Transverse colon (tissue), 4 donors: ENCODE results near the gene GALM. TPM values are rescaled to one million over a fixed set of nuclear protein-coding genes. Genes with fewer than 3 reads are reported as not detected.

ENCODE experiments used
- DNase-seq: peaks from one replicate; pipeline ENCODE4 v3.0.0-alpha.2; 2019
- H3K27ac ChIP-seq, 4 donors: fragments of 200-600 bp; sonication (generic); 2 replicates each; pipeline ENCODE4 v1.5.1; 2016 to 2018; ENCODE audit warnings: inconsistent platforms in 4 of 4
- H3K27me3 ChIP-seq: fragments of 200-600 bp; sonication (generic); 2 replicates; pipeline ENCODE4 v1.5.1; 2017; ENCODE audit warnings: inconsistent platforms
- H3K36me3 ChIP-seq, 4 donors: fragments of 200-600 bp; sonication (generic); 2 replicates each; pipeline ENCODE4 v1.5.1; 2017 to 2019; ENCODE audit warnings: inconsistent platforms in 4 of 4
- H3K4me1 ChIP-seq, 4 donors: fragments of 200-600 bp; sonication (generic); 2 replicates each; pipeline ENCODE4 v1.5.1; 2017 to 2020; ENCODE audit warnings: inconsistent platforms in 4 of 4
- H3K4me3 ChIP-seq, 4 donors: fragments of 200-600 bp; sonication (generic); 1 replicate in 1 of 4; 2 replicates in 3 of 4; pipeline versions ENCODE4 v1.5.1 to v1.6.1; 2017 to 2019; ENCODE audit warnings: inconsistent platforms in 4 of 4
- H3K9me3 ChIP-seq, 2 donors: fragments of 200-600 bp; sonication (generic); 2 replicates each; pipeline ENCODE4 v1.5.1; 2017 to 2019; ENCODE audit warnings: inconsistent platforms in 2 of 2
- EP300 ChIP-seq: sonication (generic); formaldehyde crosslinking; IDR thresholded peaks from one replicate; pipeline ENCODE4 v1.6.1; 2017; ENCODE audit warnings: antibody characterized with exemption, low read depth
- POLR2A ChIP-seq: fragments of 450-650 bp; IDR thresholded peaks from one replicate; pipeline ENCODE4 v1.6.1; 2016; ENCODE audit warnings: antibody characterized with exemption, mild to moderate bottlenecking, moderate library complexity
- POLR2AphosphoS5 ChIP-seq, 3 donors: sonication (generic); formaldehyde crosslinking; IDR thresholded peaks; one replicate each; pipeline ENCODE4 v1.6.1; 2016; ENCODE audit warnings: antibody characterized with exemption in 3 of 3
- WGBS, 2 donors: methylation state at CpG; one replicate each; pipeline ENCODE4 v1.1.5; 2018; ENCODE audit warnings: low coverage in 1 of 2; 5-methylcytosine and 5-hydroxymethylcytosine counted together
- in situ Hi-C, 4 donors: fragments of 200-750 bp; cut with MboI; loops; one replicate each; pipeline versions ENCODE4 v1.15.0 to v1.15.1; 2017; ENCODE audit warnings: low sequenced_read_pairs in 3 of 4, low pct_ligation_motif_present in 1 of 4, low pct_unique_long_range_greater_than_20kb in 1 of 4
- intact Hi-C: fragments of 100-400 bp; cut with DNase I; formaldehyde crosslinking; loops from one replicate; pipeline ENCODE4 v1.15.1; 2023; ENCODE audit warnings: low total_unique reads
- total RNA-seq, 4 donors: library from RNA; depleted of rRNA; stranded (reverse); fragments of >200 nt; gene quantifications; one replicate each; pipeline ENCODE4 v1.1.0, GENCODE V29; 2016
- TF ChIP-seq, protein P1 (sequence below), 5 experiments: fragments of 200-600 bp in 3 of 5; fragments of 450-650 bp in 2 of 5; sonication (generic) in 3 of 5; IDR thresholded peaks; 1 replicate in 2 of 5; 2 replicates in 3 of 5; pipeline ENCODE4 v1.5.1; 2016 to 2017; ENCODE audit warnings: antibody characterized with exemption in 5 of 5, inconsistent platforms in 3 of 5, mild to moderate bottlenecking in 2 of 5, moderate library complexity in 1 of 5

Gene GALM
- total RNA-seq: 10 to 100 TPM; 35.5 to 80.6 (median 70.9) TPM

- H3K27ac ChIP-seq: peak within 1 kb of the TSS; percentile 84 to 95 (median 90)
- WGBS, 2 donors: 0% methylated on average over 2 to 25 of the region's 26 CpGs
- intact Hi-C loops: loop anchor here (10.0 kb wide), 1 partner anchor 69 kb away; no protein-coding TSS in a partner anchor
- H3K4me3 ChIP-seq: peak within 1 kb of the TSS; percentile 36 to 61 (median 48)
- H3K36me3 ChIP-seq: no peaks in the 10 kb centered on the region
- in situ Hi-C loops: loop anchor here in 2 of 4 donors (10.0 kb wide), 1 partner anchor 61 kb away; the partner anchor contains the start of gene HNRNPLL (in 2 of the 2)
- peaks cover 0 to 42% (median 15%) of the 10 kb centered on the region in 4 donors for H3K4me1 ChIP-seq
- H3K9me3 ChIP-seq: no peaks in the 10 kb centered on the region
- DNase-seq: peak; percentile 85
- H3K27me3 ChIP-seq: no peaks in the 10 kb centered on the region
- TF ChIP-seq, protein P1, sequence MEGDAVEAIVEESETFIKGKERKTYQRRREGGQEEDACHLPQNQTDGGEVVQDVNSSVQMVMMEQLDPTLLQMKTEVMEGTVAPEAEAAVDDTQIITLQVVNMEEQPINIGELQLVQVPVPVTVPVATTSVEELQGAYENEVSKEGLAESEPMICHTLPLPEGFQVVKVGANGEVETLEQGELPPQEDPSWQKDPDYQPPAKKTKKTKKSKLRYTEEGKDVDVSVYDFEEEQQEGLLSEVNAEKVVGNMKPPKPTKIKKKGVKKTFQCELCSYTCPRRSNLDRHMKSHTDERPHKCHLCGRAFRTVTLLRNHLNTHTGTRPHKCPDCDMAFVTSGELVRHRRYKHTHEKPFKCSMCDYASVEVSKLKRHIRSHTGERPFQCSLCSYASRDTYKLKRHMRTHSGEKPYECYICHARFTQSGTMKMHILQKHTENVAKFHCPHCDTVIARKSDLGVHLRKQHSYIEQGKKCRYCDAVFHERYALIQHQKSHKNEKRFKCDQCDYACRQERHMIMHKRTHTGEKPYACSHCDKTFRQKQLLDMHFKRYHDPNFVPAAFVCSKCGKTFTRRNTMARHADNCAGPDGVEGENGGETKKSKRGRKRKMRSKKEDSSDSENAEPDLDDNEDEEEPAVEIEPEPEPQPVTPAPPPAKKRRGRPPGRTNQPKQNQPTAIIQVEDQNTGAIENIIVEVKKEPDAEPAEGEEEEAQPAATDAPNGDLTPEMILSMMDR (IDR thresholded peaks at IDR 0.05): no peak
- TF ChIP-seq POLR2AphosphoS5 (IDR thresholded peaks at IDR 0.05) (peak in 2 of 3 donors; percentile 86 to 90), POLR2A (peak; percentile 60), EP300 (no peak)
These were observed at the start of gene GALM for GRCh38 chr2:38665854-38666555. GALM (plus strand) TSS chr2:38666114; CDS start chr2:38666162, 48 bp downstream.

DNA sequence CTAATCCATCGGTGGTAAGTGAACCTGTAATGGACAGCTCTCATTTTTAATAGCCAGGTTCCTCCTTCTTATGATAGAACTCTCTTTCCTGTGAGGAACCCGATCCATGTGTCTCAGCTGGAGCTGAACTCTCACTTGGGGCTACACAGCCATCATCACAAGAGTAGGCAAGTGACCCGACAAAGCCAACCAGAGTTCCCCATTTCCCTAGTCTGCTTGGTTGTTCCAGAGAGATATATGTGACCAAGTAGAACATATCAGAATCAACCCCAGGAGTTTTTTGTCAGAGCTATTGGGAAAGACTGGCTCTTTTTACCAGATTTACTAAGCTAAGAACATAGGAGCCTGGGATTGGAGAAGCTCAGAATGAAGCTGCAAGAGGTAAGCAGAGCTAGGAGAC, 48.6 kb upstream of the GALM start:
- Histone ChIP-seq H3K27ac (no peak overlapping the region), H3K27me3 (no peaks in the 10 kb centered on the region), H3K4me3 (no peak overlapping the region), H3K4me1 (peaks cover 0 to 15% (median 6%) of the 10 kb centered on the region in 4 donors), H3K36me3 (no peaks in the 10 kb centered on the region), H3K9me3 (no peaks in the 10 kb centered on the region)
- TF ChIP-seq, protein P1 (IDR thresholded peaks at IDR 0.05): no peak
- no peak for TF ChIP-seq POLR2AphosphoS5 (IDR thresholded peaks at IDR 0.05)
- TF ChIP-seq EP300: no peak
- TF ChIP-seq POLR2A: no peak
- 85 to 91% methylated on average over 2 to 3 of the region's 3 CpGs for WGBS, 2 donors
- in situ Hi-C loops (no loop called here), intact Hi-C loops (loop anchor here (5.0 kb wide), 1 partner anchor 40 kb away; no protein-coding TSS in a partner anchor)
- no peak for DNase-seq

GRCh38 chr2:38619458-38620164, 46.3 kb upstream of the GALM start:
- intact Hi-C loops: loop anchor here (5.0 kb wide), 1 partner anchor 38 kb away; no protein-coding TSS in a partner anchor
- in situ Hi-C loops: no loop called here
- no peak for TF ChIP-seq EP300
- TF ChIP-seq POLR2AphosphoS5 (IDR thresholded peaks at IDR 0.05): no peak
- TF ChIP-seq, protein P1 (IDR thresholded peaks at IDR 0.05): no peak
- no peak for TF ChIP-seq POLR2A
- 65% methylated on average over 2 to 4 of the region's 4 CpGs for WGBS, 2 donors
- Histone ChIP-seq H3K4me3 (no peak overlapping the region), H3K27me3 (no peaks in the 10 kb centered on the region), H3K27ac (peak overlapping the region in 2 of 4 donors; percentile 0 to 19), H3K36me3 (no peaks in the 10 kb centered on the region), H3K9me3 (no peaks in the 10 kb centered on the region), H3K4me1 (peaks cover 0 to 15% (median 6%) of the 10 kb centered on the region in 4 donors)
- DNase-seq: no peak

DNA sequence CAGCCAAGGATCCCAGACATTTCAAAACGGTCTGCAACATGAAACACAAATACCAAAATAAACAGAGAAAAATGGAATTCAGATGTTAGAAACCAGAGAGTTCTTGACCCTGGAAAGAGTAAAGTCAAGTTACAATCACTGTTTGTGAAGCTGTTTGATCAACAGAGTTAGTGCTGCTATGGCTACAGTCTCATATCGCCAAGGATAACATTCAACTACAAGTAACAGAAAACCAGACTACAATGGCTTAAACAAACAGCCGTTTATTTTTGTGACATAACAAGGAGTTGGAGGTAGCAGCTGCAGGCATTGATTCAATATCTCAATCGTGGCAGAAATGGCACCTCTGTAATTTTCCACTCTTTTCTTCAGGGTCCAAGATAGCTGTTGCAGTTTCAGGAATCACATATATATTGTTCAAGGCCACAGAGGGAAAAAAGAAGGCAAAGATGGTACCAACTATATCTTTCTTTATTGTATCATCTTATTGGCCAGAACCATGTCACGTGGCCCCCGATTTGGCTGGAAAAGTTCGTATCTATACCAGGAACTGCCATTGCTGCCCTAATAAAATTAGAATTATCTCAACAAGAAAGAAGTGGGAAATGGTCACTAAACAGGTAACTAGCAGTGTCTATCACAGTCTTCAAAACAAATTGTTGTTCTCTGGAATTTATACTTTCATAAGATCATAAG, 45.5 kb upstream of the GALM start:
- Histone ChIP-seq H3K27ac (peak overlapping the region in 2 of 4 donors; percentile 0 to 19), H3K4me3 (no peak overlapping the region), H3K27me3 (no peaks in the 10 kb centered on the region), H3K9me3 (no peaks in the 10 kb centered on the region), H3K36me3 (no peaks in the 10 kb centered on the region), H3K4me1 (peaks cover 0 to 15% (median 6%) of the 10 kb centered on the region in 4 donors)
- in situ Hi-C loops: no loop called here
- WGBS, 2 donors: 33 to 36% methylated on average over 7 of the region's 7 CpGs
- intact Hi-C loops: no loop called here
- TF ChIP-seq, protein P1 (IDR thresholded peaks at IDR 0.05): no peak
- no peak for TF ChIP-seq EP300
- no peak for TF ChIP-seq POLR2AphosphoS5 (IDR thresholded peaks at IDR 0.05)
- no peak for TF ChIP-seq POLR2A
- no peak for DNase-seq
